ENCODE data around the gene BCL2L1.

- TF ChIP-seq EZH2phosphoT487 (IDR thresholded peaks at IDR 0.05; ENCODE audit: insufficient read depth, low read depth) (no peak), EZH2 (IDR thresholded peaks at IDR 0.05; ENCODE audit: insufficient read depth, poor library complexity, severe bottlenecking) (no peak)
Observed at GRCh38 chr20:31662372-31662854, 60.3 kb downstream of the BCL2L1 start.
